Brain pericyte (primary cell): Measurements from ENCODE around the gene AGBL4.
"Not testable (repeated sequence)": the region's sequence is repeated elsewhere in the genome, so short reads cannot be mapped to it uniquely, and the experiment has no call there.

Experiments used
- DNase-seq: peaks from one replicate; pipeline ENCODE4 v3.0.0-alpha.2; 2012; ENCODE audit warnings: low read depth, low spot score

AGBL4 gene

GRCh38 chr1:49306507-49307070 is 717.2 kb downstream of the AGBL4 start:
- no peak for DNase-seq

- not testable (repeated sequence) for DNase-seq
Measured at GRCh38 chr1:49302400-49302799, 721.4 kb downstream of the AGBL4 start.

GRCh38 chr1:49298304-49298703 is 725.5 kb downstream of the AGBL4 start:
- DNase-seq, result no peak

GRCh38 chr1:49297783-49298182 is 726.0 kb downstream of the AGBL4 start:
- no peak for DNase-seq

- DNase-seq, result no peak
Measured at GRCh38 chr1:49294539-49294938, 729.2 kb downstream of the AGBL4 start.

- DNase-seq, result no peak
Measured at GRCh38 chr1:49293016-49293415, 730.7 kb downstream of the AGBL4 start.

DNA sequence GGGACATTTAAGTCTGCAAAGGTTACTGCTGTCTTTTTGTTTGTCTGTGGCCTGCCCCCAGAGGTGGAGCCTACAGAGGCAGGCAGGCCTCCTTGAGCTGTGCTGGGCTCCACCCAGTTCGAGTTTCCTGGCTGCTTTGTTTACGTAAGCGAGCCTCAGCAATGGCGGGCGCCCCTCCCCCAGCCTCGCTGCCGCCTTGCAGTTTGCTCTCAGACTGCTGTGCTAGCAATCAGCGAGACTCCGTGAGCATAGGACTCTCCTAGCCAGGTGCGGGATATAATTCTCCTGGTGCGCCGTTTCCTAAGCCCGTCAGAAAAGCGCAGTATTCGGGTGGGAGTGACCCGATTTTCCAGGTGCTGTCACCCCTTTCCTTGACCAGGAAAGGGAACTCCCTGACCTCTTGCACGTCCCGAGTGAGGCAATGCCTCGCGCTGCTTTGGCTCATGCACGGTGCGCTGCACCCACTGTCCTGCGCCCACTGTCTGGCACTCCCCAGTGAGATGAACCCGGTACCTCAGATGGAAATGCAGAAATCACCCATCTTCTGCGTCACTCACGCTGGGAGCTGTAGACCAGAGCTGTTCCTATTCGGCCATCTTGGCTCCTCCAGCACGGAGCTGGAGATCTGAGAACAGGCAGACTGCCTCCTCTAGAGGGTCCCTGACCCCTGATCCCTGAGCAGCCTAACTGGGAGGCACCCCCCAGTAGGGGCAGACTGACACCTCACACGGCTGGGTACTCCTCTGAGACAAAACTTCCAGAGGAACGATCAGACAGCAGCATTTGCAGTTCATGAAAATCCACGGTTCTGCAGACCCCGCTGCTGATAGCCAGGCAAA is 766.3 kb downstream of the AGBL4 start:
- DNase-seq, result not testable (repeated sequence)

DNA sequence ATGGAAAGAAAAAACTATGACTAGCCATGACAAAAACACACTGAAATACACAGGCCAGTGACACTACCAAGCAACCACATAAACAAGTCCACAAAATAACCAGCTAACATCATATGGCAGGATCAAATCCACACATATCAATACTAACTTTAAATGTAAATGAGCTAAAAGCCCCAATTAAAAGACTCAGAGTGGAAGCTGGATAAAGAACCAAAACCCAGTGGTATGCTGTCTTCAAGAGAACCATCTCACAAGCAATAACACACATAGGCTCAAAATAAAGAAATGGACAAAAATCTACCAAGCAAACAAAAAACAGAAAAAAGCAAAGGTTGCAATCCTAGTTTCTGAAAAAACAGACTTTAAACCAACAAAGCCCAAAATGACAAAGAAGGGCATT is 770.8 kb downstream of the AGBL4 start:
- DNase-seq, result no peak

DNA sequence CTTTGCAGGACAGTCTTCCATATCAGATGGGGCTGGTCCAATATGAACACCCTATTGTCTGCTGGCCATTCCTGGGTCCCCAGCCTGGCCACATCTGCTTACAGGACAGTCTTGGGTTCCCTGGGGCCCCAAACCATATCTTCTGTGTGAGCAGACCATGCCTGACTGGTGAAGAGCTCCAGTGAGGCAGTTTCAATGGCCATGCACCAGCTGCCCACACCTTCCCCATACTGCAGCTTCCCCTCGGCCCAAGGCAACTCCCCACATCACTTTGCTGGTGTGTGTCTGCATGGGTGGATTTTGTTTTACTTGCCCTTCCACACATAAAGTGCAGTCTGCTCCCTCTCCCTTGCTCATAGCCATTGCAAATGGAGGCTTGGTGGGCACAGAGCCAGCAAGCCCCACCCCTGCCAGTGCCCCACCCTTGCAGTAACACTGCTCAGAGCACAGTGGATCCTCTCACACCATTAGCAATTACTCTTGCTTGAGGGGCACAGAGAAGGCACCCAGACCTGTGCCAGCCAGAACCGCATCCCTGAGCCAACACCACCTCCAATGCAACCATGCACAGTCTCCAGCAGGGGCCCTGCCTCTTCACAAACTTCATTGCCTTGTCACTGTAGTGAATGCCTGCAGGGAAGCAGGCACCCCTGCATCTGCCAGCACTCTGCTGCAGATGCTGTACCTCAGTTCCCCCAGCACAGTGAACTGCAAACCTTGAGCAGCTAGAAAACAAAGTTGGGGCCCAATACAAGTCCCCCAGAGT is 772.6 kb downstream of the AGBL4 start:
- no peak for DNase-seq

GRCh38 chr1:49240709-49241221 is 783.0 kb downstream of the AGBL4 start:
- DNase-seq, result no peak

DNA sequence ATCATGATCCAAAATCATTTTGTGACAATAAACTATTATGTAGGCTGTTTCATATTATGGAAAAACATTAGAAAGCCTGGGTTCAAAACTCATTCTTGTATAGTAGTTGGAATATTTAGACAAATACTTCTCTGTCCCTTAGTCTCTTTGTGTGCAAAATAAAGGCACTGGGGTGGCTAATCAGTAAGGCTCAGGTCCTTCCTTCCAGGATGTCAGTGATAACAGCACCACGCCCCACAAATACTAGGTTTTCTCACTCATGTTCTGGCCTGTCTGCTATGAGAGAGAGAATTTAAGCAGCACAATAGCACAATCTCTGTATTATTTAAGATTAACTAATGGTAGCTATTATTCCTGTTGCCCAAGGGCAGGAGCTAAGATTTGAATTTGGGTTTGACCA is 788.8 kb downstream of the AGBL4 start:
- DNase-seq, result no peak

- no peak for DNase-seq
Measured at GRCh38 chr1:49229555-49229954, 794.2 kb downstream of the AGBL4 start.

DNA sequence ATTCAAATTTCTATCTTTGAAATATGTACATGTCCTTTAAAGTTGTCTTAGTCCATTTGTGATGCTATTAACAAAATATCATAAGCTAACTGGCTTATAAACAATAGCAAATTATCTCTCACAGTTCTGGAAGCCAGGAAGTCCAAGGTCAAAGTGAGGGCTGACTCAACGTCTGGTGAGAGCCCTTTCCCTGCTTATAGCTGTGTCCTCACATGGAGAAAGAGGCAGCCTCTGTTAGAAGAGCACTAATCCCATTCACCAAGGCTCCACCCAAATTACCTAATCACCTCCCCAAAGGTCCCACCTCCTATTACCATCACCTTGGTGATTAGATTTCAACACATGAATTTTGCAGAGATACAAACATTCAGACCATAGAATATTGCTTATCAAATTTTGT is 797.0 kb downstream of the AGBL4 start:
- no peak for DNase-seq

DNA sequence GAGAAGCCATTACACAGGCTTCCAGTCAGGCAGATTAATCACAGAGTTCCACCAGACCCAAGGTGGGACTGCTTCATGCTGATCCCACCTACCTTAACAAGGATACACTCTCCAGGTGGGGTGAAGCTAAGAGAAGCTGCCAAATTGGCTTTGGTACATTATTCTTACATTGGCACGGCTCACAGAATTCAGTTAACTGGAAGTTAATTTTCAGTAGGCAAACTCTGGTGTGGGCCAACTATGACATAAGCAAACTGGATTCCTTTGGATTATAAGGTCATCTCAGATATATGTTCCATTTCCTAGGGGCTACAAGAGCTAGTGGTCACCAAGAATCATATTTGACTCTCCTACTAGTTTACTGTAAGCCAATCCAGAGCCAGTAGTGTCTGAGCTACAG is 798.3 kb downstream of the AGBL4 start:
- no peak for DNase-seq

DNA sequence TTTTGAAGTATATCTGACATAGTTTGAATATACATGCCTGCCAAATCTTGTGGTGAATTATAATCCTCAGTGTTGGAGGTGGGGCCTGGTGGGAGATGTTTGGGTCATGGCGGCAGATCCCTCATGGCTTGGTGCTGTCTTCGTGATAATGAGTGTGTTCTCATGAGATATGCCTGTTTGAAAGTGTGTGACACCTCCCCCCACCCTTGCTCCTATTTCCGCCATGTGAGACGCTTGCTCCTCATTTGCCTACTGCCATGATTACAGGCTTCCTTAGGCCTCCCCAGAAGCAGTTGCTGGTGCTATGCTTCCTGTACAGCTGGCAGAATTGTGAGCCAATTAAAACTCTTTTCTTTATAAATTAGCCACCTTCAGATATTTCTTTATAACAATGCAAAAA is 810.5 kb downstream of the AGBL4 start:
- DNase-seq, result no peak

DNA sequence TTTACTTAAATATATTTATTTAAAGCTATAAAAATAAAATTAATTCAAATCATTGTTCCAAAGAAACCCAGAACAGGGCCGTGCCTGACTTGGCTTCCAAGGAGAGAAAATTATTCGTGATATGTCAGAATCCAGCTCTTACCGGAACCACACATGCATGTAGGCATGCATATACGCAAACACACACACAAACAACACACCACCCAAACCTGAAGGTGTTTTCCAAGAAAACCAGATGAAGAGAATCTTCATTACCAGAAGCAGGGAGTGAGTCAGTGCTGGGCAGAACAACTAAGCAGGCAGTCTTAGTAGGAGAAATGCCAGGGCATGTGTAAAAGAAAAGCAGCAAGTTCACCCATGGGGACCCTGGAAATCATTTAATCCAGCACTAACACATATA is 815.0 kb downstream of the AGBL4 start:
- no peak for DNase-seq

DNA sequence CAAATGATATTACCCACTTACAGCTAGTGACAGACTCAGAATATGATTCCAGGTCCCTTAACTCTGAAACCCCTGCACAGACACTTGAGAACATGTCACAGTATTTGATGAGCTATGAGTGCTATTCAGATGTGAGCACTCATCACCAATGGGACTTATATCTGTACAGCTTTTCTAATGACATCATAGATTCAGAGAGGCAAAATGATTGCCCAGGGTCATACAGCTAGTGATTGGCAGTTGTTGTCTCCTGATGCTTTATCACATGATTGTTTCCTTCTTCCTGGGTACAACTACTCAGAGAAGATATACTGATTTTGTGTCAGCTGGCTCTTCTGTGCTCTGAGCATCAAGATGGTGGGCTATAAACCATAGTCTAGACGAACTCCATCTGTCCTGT is 819.0 kb downstream of the AGBL4 start:
- no peak for DNase-seq

DNA sequence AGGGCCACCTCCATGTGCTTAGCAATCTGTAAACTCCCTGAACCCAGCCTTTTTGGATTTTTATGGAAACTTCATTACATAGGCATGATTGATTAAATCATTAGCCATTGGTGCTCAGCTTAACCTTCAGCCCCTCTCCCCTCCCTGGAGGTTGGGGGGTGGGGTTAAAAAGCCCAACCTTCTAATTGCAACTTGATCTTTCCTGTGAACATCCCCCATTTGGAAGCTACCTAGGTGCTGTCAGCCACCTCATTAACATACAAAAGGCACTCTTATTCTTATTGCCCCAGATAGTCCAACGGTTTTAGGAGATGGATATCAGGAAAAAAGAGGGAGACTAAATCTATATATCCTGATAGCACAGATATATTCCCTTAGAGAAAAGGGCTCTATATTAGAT is 823.0 kb downstream of the AGBL4 start:
- DNase-seq, result no peak

GRCh38 chr1:49199564-49199963 is 824.2 kb downstream of the AGBL4 start:
- no peak for DNase-seq

DNA sequence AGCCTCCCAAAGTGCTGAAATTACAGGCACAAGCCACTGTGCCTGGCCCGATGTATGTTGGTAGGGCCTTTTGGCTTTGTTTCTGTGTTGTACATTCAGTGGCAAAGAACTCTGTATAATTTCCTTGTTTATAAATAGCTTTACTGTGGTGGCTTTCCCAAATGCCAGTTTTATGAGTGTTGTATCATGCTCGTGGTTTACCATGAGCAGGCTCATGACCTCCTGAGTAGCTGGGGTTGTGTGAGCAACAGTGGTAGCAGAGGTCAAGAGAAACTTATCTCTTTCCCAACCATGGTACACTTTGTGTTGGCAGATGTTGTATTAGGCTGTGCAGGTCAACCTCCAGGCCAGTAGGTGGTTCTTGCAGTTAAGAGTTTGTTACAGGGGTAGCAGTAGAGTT is 826.7 kb downstream of the AGBL4 start:
- DNase-seq, result no peak

GRCh38 chr1:49190138-49190537 is 833.6 kb downstream of the AGBL4 start:
- no peak for DNase-seq

DNA sequence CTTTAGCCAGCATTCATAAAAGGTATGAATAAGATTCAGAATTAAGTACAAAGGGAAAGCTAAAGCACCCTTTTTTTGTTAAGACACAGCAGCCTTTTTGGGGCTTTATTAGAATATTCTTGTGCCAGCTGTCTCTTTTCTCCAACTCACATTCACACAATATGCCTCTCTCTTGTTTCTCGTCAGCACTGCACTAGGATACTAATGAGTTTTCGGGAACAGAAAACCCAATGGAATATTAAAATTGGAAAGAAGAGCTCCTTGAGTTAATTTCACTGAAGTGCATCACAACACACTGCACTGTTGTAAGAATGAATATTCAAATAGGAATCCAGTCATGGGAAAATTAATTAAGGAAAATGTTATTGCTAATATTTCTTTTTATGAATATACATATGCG is 836.7 kb downstream of the AGBL4 start:
- no peak for DNase-seq
